ENCODE results near the gene CEP290.

CEP290 gene

GRCh38 chr12:88175544-88175943 lies 33.7 kb upstream of the CEP290 start:
- Histone ChIP-seq H3K4me1 (ENCODE audit: control insufficient read depth, insufficient read depth, low read length, poor library complexity, severe bottlenecking) (no peaks in the 10 kb centered on the region), H3K36me3 (ENCODE audit: control insufficient read depth, insufficient read depth, low read length) (peaks cover 22% of the 10 kb centered on the region), H3K27ac (ENCODE audit: insufficient read depth, low read length, poor library complexity, severe bottlenecking) (no peak overlapping the region), H3K27me3 (replicated peaks; ENCODE audit: control insufficient read depth, insufficient read depth, low read length, poor library complexity, severe bottlenecking) (no peaks in the 10 kb centered on the region), H3K4me3 (ENCODE audit: insufficient read depth, low read depth, low read length, poor library complexity, severe bottlenecking) (no peak overlapping the region), H3K9me3 (ENCODE audit: control insufficient read depth, low read length) (no peaks in the 10 kb centered on the region)
- no peak for DNase-seq

- H3K36me3 ChIP-seq (ENCODE audit: control insufficient read depth, insufficient read depth, low read length), result peaks cover 12% of the 10 kb centered on the region
- H3K4me3 ChIP-seq (ENCODE audit: insufficient read depth, low read depth, low read length, poor library complexity, severe bottlenecking), result no peak overlapping the region
- H3K9me3 ChIP-seq (ENCODE audit: control insufficient read depth, low read length), result no peaks in the 10 kb centered on the region
- no peaks in the 10 kb centered on the region for H3K4me1 ChIP-seq (ENCODE audit: control insufficient read depth, insufficient read depth, low read length, poor library complexity, severe bottlenecking)
- no peak overlapping the region for H3K27ac ChIP-seq (ENCODE audit: insufficient read depth, low read length, poor library complexity, severe bottlenecking)
- DNase-seq, result no peak
- H3K27me3 ChIP-seq (replicated peaks; ENCODE audit: control insufficient read depth, insufficient read depth, low read length, poor library complexity, severe bottlenecking), result no peaks in the 10 kb centered on the region
Observed at GRCh38 chr12:88172844-88173407, 31.0 kb upstream of the CEP290 start.

GRCh38 chr12:88167384-88167783 lies 25.5 kb upstream of the CEP290 start:
- H3K36me3 ChIP-seq (ENCODE audit: control insufficient read depth, insufficient read depth, low read length), result peaks cover 10% of the 10 kb centered on the region
- no peak overlapping the region for H3K4me3 ChIP-seq (ENCODE audit: insufficient read depth, low read depth, low read length, poor library complexity, severe bottlenecking)

GRCh38 chr12:88166179-88166578 lies 24.3 kb upstream of the CEP290 start:
- peaks cover 10% of the 10 kb centered on the region for H3K36me3 ChIP-seq (ENCODE audit: control insufficient read depth, insufficient read depth, low read length)
- no peaks in the 10 kb centered on the region for H3K27me3 ChIP-seq (replicated peaks; ENCODE audit: control insufficient read depth, insufficient read depth, low read length, poor library complexity, severe bottlenecking)
- no peaks in the 10 kb centered on the region for H3K4me1 ChIP-seq (ENCODE audit: control insufficient read depth, insufficient read depth, low read length, poor library complexity, severe bottlenecking)
- no peak overlapping the region for H3K27ac ChIP-seq (ENCODE audit: insufficient read depth, low read length, poor library complexity, severe bottlenecking)
- no peak for DNase-seq
- no peaks in the 10 kb centered on the region for H3K9me3 ChIP-seq (ENCODE audit: control insufficient read depth, low read length)
- H3K4me3 ChIP-seq (ENCODE audit: insufficient read depth, low read depth, low read length, poor library complexity, severe bottlenecking), result no peak overlapping the region

More at GRCh38 chr12:88167384-88167783, 25.5 kb upstream of the CEP290 start:
- Histone ChIP-seq H3K4me1 (ENCODE audit: control insufficient read depth, insufficient read depth, low read length, poor library complexity, severe bottlenecking) (no peaks in the 10 kb centered on the region), H3K27ac (ENCODE audit: insufficient read depth, low read length, poor library complexity, severe bottlenecking) (no peak overlapping the region), H3K9me3 (ENCODE audit: control insufficient read depth, low read length) (no peaks in the 10 kb centered on the region), H3K27me3 (replicated peaks; ENCODE audit: control insufficient read depth, insufficient read depth, low read length, poor library complexity, severe bottlenecking) (no peaks in the 10 kb centered on the region)
- DNase-seq, result no peak

- no peak overlapping the region for H3K27ac ChIP-seq (ENCODE audit: insufficient read depth, low read length, poor library complexity, severe bottlenecking)
- DNase-seq, result no peak
- no peaks in the 10 kb centered on the region for H3K9me3 ChIP-seq (ENCODE audit: control insufficient read depth, low read length)
- no peaks in the 10 kb centered on the region for H3K4me1 ChIP-seq (ENCODE audit: control insufficient read depth, insufficient read depth, low read length, poor library complexity, severe bottlenecking)
- no peaks in the 10 kb centered on the region for H3K27me3 ChIP-seq (replicated peaks; ENCODE audit: control insufficient read depth, insufficient read depth, low read length, poor library complexity, severe bottlenecking)
- H3K4me3 ChIP-seq (ENCODE audit: insufficient read depth, low read depth, low read length, poor library complexity, severe bottlenecking), result no peak overlapping the region
- H3K36me3 ChIP-seq (ENCODE audit: control insufficient read depth, insufficient read depth, low read length), result peaks cover 10% of the 10 kb centered on the region
Observed at GRCh38 chr12:88163371-88163770, 21.5 kb upstream of the CEP290 start.

- DNase-seq, result no peak
- Histone ChIP-seq H3K36me3 (ENCODE audit: control insufficient read depth, insufficient read depth, low read length) (no peaks in the 10 kb centered on the region), H3K27me3 (replicated peaks; ENCODE audit: control insufficient read depth, insufficient read depth, low read length, poor library complexity, severe bottlenecking) (no peaks in the 10 kb centered on the region), H3K4me3 (ENCODE audit: insufficient read depth, low read depth, low read length, poor library complexity, severe bottlenecking) (no peak overlapping the region), H3K9me3 (ENCODE audit: control insufficient read depth, low read length) (no peaks in the 10 kb centered on the region), H3K27ac (ENCODE audit: insufficient read depth, low read length, poor library complexity, severe bottlenecking) (no peak overlapping the region), H3K4me1 (ENCODE audit: control insufficient read depth, insufficient read depth, low read length, poor library complexity, severe bottlenecking) (no peaks in the 10 kb centered on the region)
Observed at GRCh38 chr12:88156075-88156654, 14.3 kb upstream of the CEP290 start.

GRCh38 chr12:88153959-88154358 lies 12.1 kb upstream of the CEP290 start:
- H3K9me3 ChIP-seq (ENCODE audit: control insufficient read depth, low read length), result no peaks in the 10 kb centered on the region
- no peaks in the 10 kb centered on the region for H3K27me3 ChIP-seq (replicated peaks; ENCODE audit: control insufficient read depth, insufficient read depth, low read length, poor library complexity, severe bottlenecking)
- no peak for DNase-seq
- H3K36me3 ChIP-seq (ENCODE audit: control insufficient read depth, insufficient read depth, low read length), result peaks cover 7% of the 10 kb centered on the region
- H3K4me1 ChIP-seq (ENCODE audit: control insufficient read depth, insufficient read depth, low read length, poor library complexity, severe bottlenecking), result no peaks in the 10 kb centered on the region
- H3K4me3 ChIP-seq (ENCODE audit: insufficient read depth, low read depth, low read length, poor library complexity, severe bottlenecking), result no peak overlapping the region
- no peak overlapping the region for H3K27ac ChIP-seq (ENCODE audit: insufficient read depth, low read length, poor library complexity, severe bottlenecking)

GRCh38 chr12:88150063-88150462 lies 8.2 kb upstream of the CEP290 start:
- Histone ChIP-seq H3K9me3 (ENCODE audit: control insufficient read depth, low read length) (no peaks in the 10 kb centered on the region), H3K27ac (ENCODE audit: insufficient read depth, low read length, poor library complexity, severe bottlenecking) (no peak overlapping the region), H3K4me1 (ENCODE audit: control insufficient read depth, insufficient read depth, low read length, poor library complexity, severe bottlenecking) (no peaks in the 10 kb centered on the region), H3K27me3 (replicated peaks; ENCODE audit: control insufficient read depth, insufficient read depth, low read length, poor library complexity, severe bottlenecking) (no peaks in the 10 kb centered on the region), H3K36me3 (ENCODE audit: control insufficient read depth, insufficient read depth, low read length) (peaks cover 7% of the 10 kb centered on the region), H3K4me3 (ENCODE audit: insufficient read depth, low read depth, low read length, poor library complexity, severe bottlenecking) (no peak overlapping the region)
- DNase-seq, result no peak

GRCh38 chr12:88145567-88146505 lies 3.9 kb upstream of the CEP290 start:
- no peak overlapping the region for H3K27ac ChIP-seq (ENCODE audit: insufficient read depth, low read length, poor library complexity, severe bottlenecking)
- DNase-seq, result no peak
- peaks cover 7% of the 10 kb centered on the region for H3K4me1 ChIP-seq (ENCODE audit: control insufficient read depth, insufficient read depth, low read length, poor library complexity, severe bottlenecking)
- no peaks in the 10 kb centered on the region for H3K27me3 ChIP-seq (replicated peaks; ENCODE audit: control insufficient read depth, insufficient read depth, low read length, poor library complexity, severe bottlenecking)
- H3K36me3 ChIP-seq (ENCODE audit: control insufficient read depth, insufficient read depth, low read length), result peaks cover 7% of the 10 kb centered on the region
- H3K4me3 ChIP-seq (ENCODE audit: insufficient read depth, low read depth, low read length, poor library complexity, severe bottlenecking), result no peak overlapping the region
- H3K9me3 ChIP-seq (ENCODE audit: control insufficient read depth, low read length), result no peaks in the 10 kb centered on the region
